ENCODE results near the gene OR1D2. TPM values are rescaled to one million over a fixed set of nuclear protein-coding genes. Genes with fewer than 3 reads are reported as not detected.
"Not testable (repeated sequence)": the region's sequence is repeated elsewhere in the genome, so short reads cannot be mapped to it uniquely, and the experiment has no call there.

The OR1D2 gene
- total RNA-seq, result not detected

- Mint-ChIP-seq H3K36me3 (ENCODE audit: low read depth) (no peaks in the 10 kb centered on the region), H3K9me3 (peaks cover 12% of the 10 kb centered on the region), H3K27ac (no peak within 1 kb of the TSS), H3K27me3 (peaks cover 30% of the 10 kb centered on the region), H3K4me1 (no peaks in the 10 kb centered on the region), H3K4me3 (no peak within 1 kb of the TSS)
- no peak for ATAC-seq (replicated peaks)
Measured at GRCh38 chr17:3104322-3104721, at the start of gene OR1D2. Gene OR1D2, minus strand, starts transcription at chr17:3104422. Its CDS starts 11,426 bp downstream, at chr17:3092996.

- not testable (repeated sequence) for H3K4me1 Mint-ChIP-seq; H3K36me3 Mint-ChIP-seq (ENCODE audit: low read depth); H3K4me3 Mint-ChIP-seq; H3K9me3 Mint-ChIP-seq; H3K27ac Mint-ChIP-seq; ATAC-seq (replicated peaks)
- peaks cover 15% of the 10 kb centered on the region for H3K27me3 Mint-ChIP-seq
Measured at GRCh38 chr17:3137494-3137893, 33.3 kb upstream of the OR1D2 start.

GRCh38 chr17:3127451-3127850, 23.2 kb upstream of the OR1D2 start, which contains the start of gene OR1G1:
Gene OR1G1, minus strand, starts transcription at chr17:3127551. Its CDS starts 0 bp downstream, at chr17:3127551.
- Mint-ChIP-seq H3K27me3 (peaks cover 38% of the 10 kb centered on the region), H3K9me3 (no peaks in the 10 kb centered on the region), H3K4me1 (no peaks in the 10 kb centered on the region), H3K36me3 (ENCODE audit: low read depth) (no peaks in the 10 kb centered on the region), H3K27ac (no peak within 1 kb of the TSS), H3K4me3 (no peak within 1 kb of the TSS)
- no peak for ATAC-seq (replicated peaks)

GRCh38 chr17:3073850-3074249, 30.4 kb downstream of the OR1D2 start:
- H3K4me3 Mint-ChIP-seq, result not testable (repeated sequence)
- H3K9me3 Mint-ChIP-seq, result peaks cover 11% of the 10 kb centered on the region

GRCh38 chr17:3065192-3065591, 39.0 kb downstream of the OR1D2 start:
- not testable (repeated sequence) for H3K27me3 Mint-ChIP-seq; H3K4me1 Mint-ChIP-seq; ATAC-seq (replicated peaks); H3K27ac Mint-ChIP-seq; H3K9me3 Mint-ChIP-seq; H3K36me3 Mint-ChIP-seq (ENCODE audit: low read depth); H3K4me3 Mint-ChIP-seq

More at GRCh38 chr17:3073850-3074249, 30.4 kb downstream of the OR1D2 start:
- not testable (repeated sequence) for H3K36me3 Mint-ChIP-seq (ENCODE audit: low read depth); H3K27ac Mint-ChIP-seq; H3K4me1 Mint-ChIP-seq; ATAC-seq (replicated peaks)
- H3K27me3 Mint-ChIP-seq, result peaks cover 15% of the 10 kb centered on the region

GRCh38 chr17:3063507-3063906, 40.7 kb downstream of the OR1D2 start, which contains the start of gene OR1D5:
Gene OR1D5, minus strand, starts transcription at chr17:3063607. Its CDS starts 0 bp downstream, at chr17:3063607.
- not testable (repeated sequence) for H3K4me1 Mint-ChIP-seq; H3K4me3 Mint-ChIP-seq; H3K27ac Mint-ChIP-seq; H3K27me3 Mint-ChIP-seq; ATAC-seq (replicated peaks); H3K9me3 Mint-ChIP-seq; H3K36me3 Mint-ChIP-seq (ENCODE audit: low read depth)

- not testable (repeated sequence) for H3K36me3 Mint-ChIP-seq (ENCODE audit: low read depth); H3K4me1 Mint-ChIP-seq; ATAC-seq (replicated peaks); H3K4me3 Mint-ChIP-seq; H3K9me3 Mint-ChIP-seq; H3K27ac Mint-ChIP-seq; H3K27me3 Mint-ChIP-seq
Measured at GRCh38 chr17:3062824-3063377, 41.3 kb downstream of the OR1D2 start.

GRCh38 chr17:3054868-3055267, 49.4 kb downstream of the OR1D2 start:
- not testable (repeated sequence) for ATAC-seq (replicated peaks); H3K27me3 Mint-ChIP-seq; H3K27ac Mint-ChIP-seq

GRCh38 chr17:3049705-3050295, 54.4 kb downstream of the OR1D2 start:
- peak overlapping the region; percentile 91 for H3K4me3 Mint-ChIP-seq
- no peaks in the 10 kb centered on the region for H3K4me1 Mint-ChIP-seq
- no peaks in the 10 kb centered on the region for H3K36me3 Mint-ChIP-seq (ENCODE audit: low read depth)
- no peak overlapping the region for H3K27ac Mint-ChIP-seq
- no peaks in the 10 kb centered on the region for H3K27me3 Mint-ChIP-seq
- no peak for ATAC-seq (replicated peaks)
- H3K9me3 Mint-ChIP-seq, result no peaks in the 10 kb centered on the region

More at GRCh38 chr17:3054868-3055267, 49.4 kb downstream of the OR1D2 start:
- not testable (repeated sequence) for H3K36me3 Mint-ChIP-seq (ENCODE audit: low read depth); H3K9me3 Mint-ChIP-seq; H3K4me1 Mint-ChIP-seq; H3K4me3 Mint-ChIP-seq

- H3K9me3 Mint-ChIP-seq, result peaks cover 5% of the 10 kb centered on the region
- peak; percentile 99 for ATAC-seq (replicated peaks)
- no peaks in the 10 kb centered on the region for H3K27me3 Mint-ChIP-seq
- H3K4me1 Mint-ChIP-seq, result no peaks in the 10 kb centered on the region
- H3K4me3 Mint-ChIP-seq, result peak overlapping the region; percentile 91
- peak overlapping the region; percentile 87 for H3K27ac Mint-ChIP-seq
- H3K36me3 Mint-ChIP-seq (ENCODE audit: low read depth), result no peaks in the 10 kb centered on the region
Measured at GRCh38 chr17:3048727-3049471, 55.3 kb downstream of the OR1D2 start.

GRCh38 chr17:3046753-3047152, 57.5 kb downstream of the OR1D2 start:
- H3K4me1 Mint-ChIP-seq, result no peaks in the 10 kb centered on the region
- no peak for ATAC-seq (replicated peaks)
- H3K27ac Mint-ChIP-seq, result no peak overlapping the region
- H3K27me3 Mint-ChIP-seq, result no peaks in the 10 kb centered on the region
- no peaks in the 10 kb centered on the region for H3K36me3 Mint-ChIP-seq (ENCODE audit: low read depth)
- H3K4me3 Mint-ChIP-seq, result no peak overlapping the region
- peaks cover 12% of the 10 kb centered on the region for H3K9me3 Mint-ChIP-seq

GRCh38 chr17:3043737-3044365, 60.4 kb downstream of the OR1D2 start:
- no peak overlapping the region for H3K4me3 Mint-ChIP-seq

GRCh38 chr17:3040882-3041281, 63.3 kb downstream of the OR1D2 start:
- no peak overlapping the region for H3K4me3 Mint-ChIP-seq
- H3K4me1 Mint-ChIP-seq, result no peaks in the 10 kb centered on the region
- no peak for ATAC-seq (replicated peaks)
- H3K36me3 Mint-ChIP-seq (ENCODE audit: low read depth), result no peaks in the 10 kb centered on the region
- H3K27me3 Mint-ChIP-seq, result no peaks in the 10 kb centered on the region
- no peak overlapping the region for H3K27ac Mint-ChIP-seq
- H3K9me3 Mint-ChIP-seq, result peaks cover 12% of the 10 kb centered on the region

More at GRCh38 chr17:3043737-3044365, 60.4 kb downstream of the OR1D2 start:
- Mint-ChIP-seq H3K4me1 (no peaks in the 10 kb centered on the region), H3K27me3 (no peaks in the 10 kb centered on the region), H3K27ac (no peak overlapping the region), H3K36me3 (ENCODE audit: low read depth) (no peaks in the 10 kb centered on the region), H3K9me3 (peaks cover 12% of the 10 kb centered on the region)
- ATAC-seq (replicated peaks), result no peak

- Mint-ChIP-seq H3K4me1 (no peaks in the 10 kb centered on the region), H3K36me3 (ENCODE audit: low read depth) (no peaks in the 10 kb centered on the region)
Measured at GRCh38 chr17:3039736-3040135, 64.5 kb downstream of the OR1D2 start.

More at GRCh38 chr17:3039736-3040135, 64.5 kb downstream of the OR1D2 start:
- no peaks in the 10 kb centered on the region for H3K27me3 Mint-ChIP-seq
- no peak overlapping the region for H3K27ac Mint-ChIP-seq
- H3K9me3 Mint-ChIP-seq, result peaks cover 12% of the 10 kb centered on the region
- no peak overlapping the region for H3K4me3 Mint-ChIP-seq
- ATAC-seq (replicated peaks), result peak; percentile 42
